Uterus (tissue), 2 donors: ENCODE results near the gene DCP2.

Experiments used
- CTCF ChIP-seq, 4 experiments: fragments of 200-600 bp in 2 of 4; fragments of 450-650 bp in 2 of 4; sonication (generic) in 2 of 4; IDR thresholded peaks; one replicate each; pipeline ENCODE4 v1.5.1; 2016 to 2019; ENCODE audit warnings: antibody characterized with exemption in 4 of 4, mild to moderate bottlenecking in 2 of 4, moderate library complexity in 1 of 4
- POLR2A ChIP-seq, 2 donors: fragments of 450-650 bp; IDR thresholded peaks; one replicate each; pipeline ENCODE4 v1.6.1; 2016; ENCODE audit warnings: antibody characterized with exemption in 2 of 2, mild to moderate bottlenecking in 1 of 2, moderate library complexity in 1 of 2

- TF ChIP-seq CTCF (IDR thresholded peaks at IDR 0.05) (no peak), POLR2A (IDR thresholded peaks at IDR 0.05) (no peak)
These were observed 62.1 kb downstream of the DCP2 start for GRCh38 chr5:113038714-113039113.
